DMS 273 (cell line): ENCODE results near the gene PLEKHG3.

Experiments
- DNase-seq: peaks from one replicate; lab custom pipeline; 2025; ENCODE audit not compliant: unreplicated experiment; lab: John Stamatoyannopoulos, UW

Gene PLEKHG3

DNA sequence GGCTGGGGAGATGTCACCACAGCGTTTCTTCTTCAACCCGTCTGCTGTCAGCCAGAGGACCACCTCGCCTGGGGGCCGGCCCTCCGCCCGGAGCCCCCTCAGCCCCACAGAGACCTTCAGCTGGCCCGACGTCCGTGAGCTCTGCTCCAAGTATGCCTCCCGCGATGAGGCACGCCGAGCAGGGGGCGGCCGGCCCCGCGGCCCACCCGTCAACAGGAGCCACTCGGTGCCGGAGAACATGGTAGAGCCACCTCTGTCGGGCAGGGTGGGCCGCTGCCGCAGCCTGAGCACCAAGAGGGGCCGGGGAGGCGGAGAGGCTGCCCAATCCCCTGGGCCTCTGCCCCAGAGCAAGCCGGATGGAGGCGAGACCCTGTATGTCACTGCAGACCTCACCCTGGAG is 38.8 kb downstream of the PLEKHG3 start:
- no peak for DNase-seq

GRCh38 chr14:64745511-64746091 is 41.4 kb downstream of the PLEKHG3 start:
- no peak for DNase-seq

GRCh38 chr14:64746298-64747250 is 42.4 kb downstream of the PLEKHG3 start:
- DNase-seq, result no peak

DNA sequence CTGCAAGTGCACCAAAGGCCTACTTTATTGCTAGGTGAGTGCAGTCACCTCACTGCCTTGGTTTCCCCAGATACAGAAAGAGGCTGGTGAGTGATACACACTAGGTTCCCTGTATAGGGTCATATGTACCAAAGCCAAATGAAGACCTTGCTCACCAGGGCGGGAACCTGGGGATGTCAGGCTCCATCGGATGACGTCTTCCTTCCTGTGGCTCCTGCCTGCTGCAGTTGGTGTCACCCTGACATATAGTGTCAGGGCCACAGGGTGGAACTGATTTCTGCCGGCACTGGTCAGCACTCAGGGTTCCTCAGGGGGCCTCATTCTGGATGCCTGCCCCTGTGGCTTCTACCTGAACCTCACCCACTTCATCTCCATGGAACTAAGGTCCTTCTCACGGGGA is 43.1 kb downstream of the PLEKHG3 start:
- DNase-seq, result no peak

- DNase-seq, result no peak
Measured at GRCh38 chr14:64748521-64748920, 44.3 kb downstream of the PLEKHG3 start.

- DNase-seq, result no peak
Measured at GRCh38 chr14:64748995-64749714, 44.9 kb downstream of the PLEKHG3 start.

DNA sequence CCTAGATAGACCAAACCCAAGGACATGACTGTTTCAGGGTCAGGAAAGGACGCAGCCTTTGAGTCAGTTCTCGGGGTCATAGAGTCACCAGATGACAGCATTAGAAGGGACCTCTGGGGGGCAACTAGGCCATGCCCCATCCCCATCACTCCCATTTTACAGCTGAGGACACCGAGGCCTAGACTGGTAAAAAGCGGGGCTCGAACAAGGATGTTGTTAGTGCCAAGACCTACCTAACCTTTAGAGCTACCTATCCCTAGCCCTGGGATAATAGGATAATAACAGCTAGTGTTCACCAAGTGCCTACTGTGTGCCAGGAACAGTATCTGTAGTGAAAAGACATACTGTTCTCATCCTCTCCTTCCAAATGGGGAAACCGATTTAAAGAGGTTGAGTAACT is 48.7 kb downstream of the PLEKHG3 start:
- no peak for DNase-seq

DNA sequence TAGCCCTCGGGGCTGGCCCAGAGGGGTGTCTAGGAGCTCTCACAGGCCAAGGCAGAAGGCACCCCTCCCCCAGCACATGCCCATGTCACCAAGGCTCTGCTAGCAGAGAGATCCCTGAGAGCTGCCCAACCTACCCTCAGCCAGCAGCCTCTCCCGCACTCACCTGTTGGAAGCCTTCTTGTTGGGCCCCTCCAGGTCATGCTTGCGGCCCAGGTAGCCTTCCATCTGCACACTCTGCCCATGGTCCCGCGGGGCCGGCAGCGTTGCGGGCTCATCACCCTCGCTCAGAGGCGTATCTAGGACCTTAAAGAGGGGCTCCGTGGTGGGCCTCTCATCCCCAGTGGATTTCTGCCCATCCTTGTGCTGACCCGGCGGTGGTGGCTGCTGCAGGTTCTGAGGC is 49.1 kb downstream of the PLEKHG3 start:
- DNase-seq, result no peak

DNA sequence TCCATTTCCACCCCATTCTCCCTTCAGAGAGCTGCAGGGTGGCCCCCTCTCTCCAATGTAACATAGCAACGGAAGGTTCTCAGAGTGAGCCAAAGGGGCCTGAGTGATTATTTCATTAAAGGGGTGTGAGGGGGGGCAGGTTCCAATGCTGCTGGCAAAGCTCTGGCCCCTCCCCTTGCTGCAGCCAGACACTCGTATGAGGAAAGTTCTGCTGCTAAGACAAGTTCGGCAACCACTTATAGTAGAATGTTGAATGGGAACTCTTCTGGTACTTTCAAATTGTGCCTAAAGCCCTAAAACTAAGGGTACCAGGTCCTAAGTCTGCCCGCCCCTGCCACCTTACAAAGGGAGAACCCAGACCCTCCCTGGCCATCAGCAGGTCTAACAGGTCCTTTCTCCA is 49.8 kb downstream of the PLEKHG3 start:
- DNase-seq, result no peak

GRCh38 chr14:64754685-64755084 is 50.5 kb downstream of the PLEKHG3 start:
- DNase-seq, result no peak

DNA sequence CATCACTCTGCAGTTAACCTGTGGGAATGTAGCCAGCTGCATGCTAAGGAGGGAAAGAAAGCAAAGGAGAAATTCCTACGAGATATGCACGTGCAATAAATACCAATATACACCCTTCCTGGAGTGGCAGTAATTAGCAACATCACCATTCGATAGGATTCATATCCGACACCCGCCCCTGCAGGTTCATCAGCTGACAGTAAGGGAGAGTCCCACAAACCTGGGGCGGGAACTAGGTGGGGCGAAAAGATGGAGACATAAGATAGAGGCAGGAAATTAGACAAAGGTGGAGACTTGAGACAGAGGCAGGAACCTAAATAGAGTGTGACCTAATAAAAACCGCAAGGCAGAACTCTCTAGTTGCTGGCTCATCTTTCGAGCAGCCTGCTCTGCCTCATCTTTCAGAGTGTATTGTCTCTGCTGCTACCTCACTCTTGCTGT is 51.6 kb downstream of the PLEKHG3 start:
- no peak for DNase-seq

DNA sequence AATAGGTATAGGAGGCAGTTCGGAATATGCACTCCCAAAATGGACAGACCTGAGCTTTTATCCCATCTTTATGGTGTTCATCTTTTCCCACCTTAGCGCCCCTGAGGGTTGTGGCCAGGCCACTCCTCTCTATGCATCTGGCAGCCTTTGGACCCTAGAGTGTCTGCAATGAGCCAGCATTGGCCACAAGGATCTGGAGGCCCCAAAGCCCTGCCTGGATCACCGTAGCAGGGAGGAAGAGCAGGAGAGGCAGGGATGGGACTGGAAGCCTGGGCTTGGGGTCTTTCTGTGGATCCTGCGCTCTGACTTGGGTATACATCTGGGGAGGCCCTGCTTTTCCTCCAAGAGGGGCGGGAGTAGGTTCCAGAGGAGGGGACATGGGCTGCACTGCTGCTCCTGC is 52.5 kb downstream of the PLEKHG3 start:
- DNase-seq, result no peak

- no peak for DNase-seq
Measured at GRCh38 chr14:64757601-64758000, 53.4 kb downstream of the PLEKHG3 start.

DNA sequence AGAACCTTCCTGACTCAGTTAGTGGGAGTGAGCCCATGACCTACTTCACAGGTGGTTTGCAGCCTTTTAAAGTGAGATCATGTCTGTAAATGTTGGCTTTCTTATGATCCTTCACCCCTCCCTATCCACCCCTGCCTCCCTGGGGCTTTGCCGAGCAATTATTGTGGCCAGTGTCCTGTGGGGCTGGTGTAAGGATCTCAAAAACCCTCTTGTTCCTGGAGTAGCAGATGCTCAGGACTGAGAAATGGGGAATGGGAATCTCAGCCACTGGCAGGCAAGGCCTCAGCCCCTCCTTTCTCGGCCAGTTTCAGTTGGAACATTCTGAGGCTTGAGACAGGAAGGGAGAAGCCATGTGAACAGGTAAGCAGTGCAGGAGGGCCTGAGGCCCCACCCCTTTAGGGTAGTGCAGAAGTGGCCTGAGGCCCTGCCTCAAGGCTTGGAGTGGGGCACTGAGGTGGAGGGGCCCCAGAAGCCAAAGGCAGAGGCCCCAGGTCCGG is 53.8 kb downstream of the PLEKHG3 start:
- DNase-seq, result peak; percentile 67

GRCh38 chr14:64758691-64759554 is 54.7 kb downstream of the PLEKHG3 start:
- peak; percentile 91 for DNase-seq

GRCh38 chr14:64759555-64759938 is 55.3 kb downstream of the PLEKHG3 start:
- peak; percentile 38 for DNase-seq

DNA sequence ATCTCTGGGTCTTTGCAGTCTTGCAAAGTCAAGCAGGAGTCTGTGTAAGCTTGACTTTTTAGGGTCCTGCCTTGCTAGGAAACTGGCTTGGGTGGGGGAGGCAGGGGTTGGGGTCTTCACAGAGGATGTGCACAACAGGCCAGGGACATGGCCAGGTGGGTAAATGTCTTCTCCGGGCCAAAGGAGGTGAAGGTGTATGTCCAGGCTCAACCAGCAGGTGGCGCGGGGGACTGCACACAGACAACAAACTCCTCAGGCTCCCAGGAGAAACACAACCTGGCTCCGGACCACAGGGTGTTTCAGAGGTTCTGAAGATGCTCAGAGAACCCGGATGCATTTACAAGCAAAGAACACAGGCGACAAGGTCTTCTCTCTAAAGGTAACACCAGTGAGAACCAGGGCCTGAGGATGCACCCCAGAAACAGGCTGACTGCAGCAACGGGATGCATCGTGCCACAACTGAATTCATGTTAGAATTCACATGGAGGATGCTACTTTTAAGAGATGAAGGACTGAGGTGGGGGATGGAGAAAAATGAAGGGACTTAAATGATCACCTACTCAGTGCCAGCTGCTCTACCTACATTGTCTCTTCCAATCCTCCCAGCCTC is 56.0 kb downstream of the PLEKHG3 start:
- peak; percentile 80 for DNase-seq

GRCh38 chr14:64760916-64761315 is 56.7 kb downstream of the PLEKHG3 start:
- no peak for DNase-seq

DNA sequence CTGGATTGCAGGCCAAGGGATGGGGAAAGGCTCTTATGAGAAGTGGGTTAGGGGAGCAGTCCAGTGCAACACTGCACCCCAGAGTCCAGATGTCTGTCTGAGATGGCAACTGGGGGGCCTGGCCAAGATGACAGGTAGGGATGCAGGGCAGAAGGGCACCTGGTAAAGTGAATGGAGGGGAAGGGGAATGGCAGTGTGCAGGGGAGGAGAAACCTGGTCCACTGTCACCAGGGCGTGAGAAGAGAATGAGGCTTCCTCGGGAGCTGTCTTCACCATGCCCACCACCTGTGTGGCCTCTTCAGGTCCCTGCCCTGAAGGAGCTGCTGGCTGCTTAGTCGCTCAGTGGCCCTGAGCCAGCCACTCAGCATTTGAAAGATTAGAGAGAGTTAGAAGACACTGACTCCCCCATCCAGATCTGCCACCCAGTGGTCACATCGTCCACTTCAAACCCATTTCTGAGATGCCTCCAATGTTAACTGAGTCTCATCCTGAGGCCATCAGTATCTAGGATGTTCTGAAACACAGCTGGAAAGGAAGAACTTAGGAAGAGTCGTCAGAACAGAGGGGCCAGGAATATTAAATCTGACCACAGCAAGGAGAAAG is 57.3 kb downstream of the PLEKHG3 start:
- DNase-seq, result peak; percentile 61
